ENCODE measurements around the gene UBQLN4.

The UBQLN4 gene

DNA sequence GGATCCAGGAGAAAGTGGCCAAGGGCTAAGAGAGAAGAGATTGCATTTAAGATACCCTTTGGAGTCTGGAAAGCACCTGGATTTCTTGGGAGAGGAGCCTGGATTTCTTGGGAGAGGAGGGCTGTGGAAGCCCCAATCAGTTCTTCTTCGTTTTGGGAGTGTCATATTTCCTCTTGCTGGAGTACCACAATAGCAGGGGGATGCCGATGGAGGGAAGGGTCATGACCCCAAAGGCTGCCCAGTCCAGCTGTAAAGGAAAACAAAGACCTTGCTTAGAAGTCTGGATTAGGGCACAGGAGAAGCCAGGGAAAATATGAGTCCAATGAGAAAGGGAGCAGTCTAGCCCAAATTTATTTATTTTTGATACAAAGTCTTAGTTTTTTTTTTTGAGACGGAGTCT is 44.2 kb downstream of the UBQLN4 start:
- no peak for DNase-seq

DNA sequence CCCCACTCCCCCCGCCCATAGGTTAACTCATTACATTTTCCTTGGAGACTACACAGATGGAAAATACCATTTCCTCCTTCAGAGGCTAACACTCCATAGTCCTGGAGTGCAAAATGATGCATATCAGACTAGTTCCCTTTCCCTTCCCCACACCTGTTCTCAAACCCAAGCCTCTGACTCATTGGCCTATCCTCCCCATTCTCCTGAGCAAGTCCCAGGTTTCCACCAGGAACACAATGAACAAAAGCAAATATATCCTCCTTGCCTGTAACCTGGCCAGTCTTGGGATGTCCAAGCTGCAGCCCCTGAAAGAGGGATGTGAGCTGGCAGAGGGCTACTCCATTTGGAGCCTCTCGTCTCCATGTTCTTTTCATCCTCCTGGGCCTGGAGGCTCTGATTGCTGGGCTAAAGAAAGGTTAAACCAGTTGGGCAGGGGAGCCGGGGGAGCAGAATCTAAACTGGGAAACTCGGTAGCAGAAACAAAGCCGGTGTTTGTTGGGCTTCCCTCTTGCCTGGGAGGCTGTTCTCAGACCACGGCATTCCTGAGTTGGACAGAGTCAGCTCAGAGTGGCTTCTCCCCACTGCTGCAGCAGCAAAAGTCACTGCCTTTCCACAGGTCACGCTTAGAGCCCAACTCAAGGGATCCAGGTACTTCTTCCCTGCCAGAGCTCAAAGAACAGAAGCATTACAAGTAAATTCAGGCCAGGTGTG is 46.8 kb downstream of the UBQLN4 start:
- DNase-seq = no peak

DNA sequence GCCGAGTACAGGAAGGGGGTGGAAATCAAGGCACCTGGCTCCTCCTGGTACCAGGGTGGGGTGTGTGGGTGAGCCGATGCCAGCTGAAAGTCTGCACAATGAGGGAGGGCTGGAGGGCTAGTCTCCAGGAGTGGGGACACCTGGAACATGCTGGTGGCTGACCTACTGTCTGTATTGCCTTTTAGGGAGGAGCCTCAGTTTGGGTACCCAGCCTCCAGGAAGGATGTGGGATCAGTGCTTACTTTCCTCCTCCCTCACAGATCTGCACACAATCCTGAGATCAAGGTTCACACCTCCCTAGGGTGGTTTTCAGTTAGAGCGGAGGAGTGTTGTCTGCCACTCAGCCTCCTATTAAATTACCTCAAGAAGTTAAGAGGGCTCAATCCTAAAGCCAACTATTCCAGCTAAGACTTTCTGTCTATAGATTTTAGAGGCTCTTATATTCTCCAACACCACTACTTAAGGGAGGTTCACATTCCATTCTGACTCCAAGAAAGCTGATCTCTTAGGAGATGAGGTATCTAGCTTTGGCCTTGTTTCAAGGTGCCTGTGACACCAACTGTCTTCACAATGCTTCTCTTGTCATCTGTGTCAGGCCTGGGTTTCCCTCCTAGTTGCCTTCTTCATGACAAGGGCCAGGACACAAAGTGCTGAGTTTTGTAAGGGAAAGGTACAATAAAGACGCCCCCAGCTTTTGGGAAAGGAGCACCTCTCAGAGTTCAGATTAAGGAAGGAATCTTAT is 48.6 kb downstream of the UBQLN4 start:
- no peak for DNase-seq

DNA sequence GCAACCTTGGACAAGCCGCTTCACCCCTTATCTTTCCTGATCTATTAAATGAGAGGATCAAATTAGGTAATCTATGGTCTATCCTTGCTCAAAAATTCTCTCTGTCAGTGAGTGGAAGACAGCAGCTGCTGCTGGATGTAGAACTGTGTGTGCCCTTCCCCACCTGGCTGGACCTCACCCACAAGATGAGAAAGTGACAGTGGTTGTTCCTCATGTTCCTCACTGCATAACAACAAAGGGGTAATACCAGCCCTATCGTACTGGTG is 49.7 kb downstream of the UBQLN4 start:
- no peak for DNase-seq

DNA sequence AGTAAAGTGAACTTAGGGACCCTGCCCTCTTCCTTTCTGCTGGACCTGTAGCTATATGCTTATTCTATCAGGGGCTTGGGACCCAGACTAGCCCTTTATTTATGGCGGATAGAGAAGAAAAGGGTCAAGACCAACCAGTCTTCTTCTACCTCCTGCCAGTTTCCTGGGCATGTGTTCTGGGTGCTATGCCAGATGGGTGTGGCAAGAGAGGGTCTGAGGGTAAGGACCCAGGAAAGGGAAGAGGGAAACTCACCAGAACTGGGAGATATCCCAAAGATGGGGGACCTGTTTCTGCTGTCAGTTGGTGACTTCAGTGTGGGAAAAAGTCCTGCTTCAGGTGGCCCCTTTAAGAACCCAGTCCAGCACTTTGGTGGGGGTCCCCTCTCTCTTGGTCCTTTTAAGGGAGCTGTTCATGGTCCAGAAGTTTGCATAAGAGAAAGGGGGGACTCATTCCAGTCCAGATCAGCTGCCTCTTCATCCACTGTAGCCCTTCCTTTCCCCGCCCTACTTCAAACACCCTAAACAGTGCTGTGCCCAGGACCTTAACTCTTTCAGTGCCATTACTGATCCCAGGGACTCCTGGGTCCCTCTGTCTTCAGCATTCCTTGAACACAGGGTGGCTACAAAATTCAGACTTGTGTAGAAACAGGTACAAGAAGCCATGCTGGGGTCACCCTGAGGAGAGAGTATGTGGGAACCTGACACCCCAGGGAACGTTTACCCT is 51.2 kb downstream of the UBQLN4 start:
- DNase-seq = no peak

DNA sequence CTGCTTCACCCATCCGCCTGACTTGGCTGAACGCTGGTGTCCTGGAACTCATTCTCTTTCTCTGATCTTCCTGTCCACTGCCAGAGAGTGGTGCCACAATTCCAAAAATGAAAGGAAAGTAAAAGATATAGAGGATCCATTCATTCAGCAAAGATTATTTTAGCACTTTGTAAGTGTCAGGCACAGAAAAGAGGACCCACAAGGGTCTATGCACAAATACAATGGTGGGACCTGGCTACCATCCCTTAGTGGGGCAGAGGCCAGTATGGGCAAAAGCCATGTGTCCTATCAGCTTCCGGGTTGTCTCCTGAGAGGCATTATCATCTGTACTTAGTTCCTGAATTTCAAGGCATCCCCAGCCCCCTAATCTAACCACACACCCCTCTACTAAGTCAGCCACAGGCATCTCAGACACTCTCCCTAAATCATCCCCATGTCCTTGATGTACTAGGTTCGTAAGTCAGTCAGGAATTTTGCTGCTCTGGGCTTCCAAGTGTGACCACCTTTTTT is 51.9 kb downstream of the UBQLN4 start:
- no peak for DNase-seq

DNA sequence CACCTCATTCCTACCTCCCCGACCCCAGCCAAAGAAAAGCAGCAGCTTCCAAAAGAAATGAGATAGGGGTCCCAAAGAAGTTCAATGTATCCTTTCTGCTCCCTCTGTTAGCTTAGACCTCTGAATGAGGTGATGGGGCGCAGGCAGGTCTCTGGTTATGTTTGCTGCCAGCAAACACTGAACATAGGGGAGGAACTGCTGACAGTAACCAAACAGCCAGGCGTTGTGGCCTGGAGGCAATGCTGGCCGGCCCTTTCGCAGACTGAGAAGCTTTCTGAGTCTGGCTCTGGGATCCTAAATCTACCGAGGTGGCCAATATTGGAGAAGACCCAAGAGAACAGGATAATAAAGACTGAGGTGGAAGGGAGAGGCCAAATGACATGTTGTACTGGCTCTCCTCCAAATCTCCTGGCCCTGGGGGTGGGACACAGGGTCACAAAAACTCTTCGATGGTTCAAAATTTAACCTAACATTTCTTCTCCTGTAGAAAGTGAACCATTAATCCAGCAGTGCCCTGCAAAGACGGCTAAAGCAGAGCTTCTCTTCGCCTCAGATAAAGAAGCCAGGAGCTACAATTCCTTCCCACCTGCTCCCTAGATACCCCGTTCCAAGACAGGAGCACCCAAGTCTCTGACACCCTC is 52.5 kb downstream of the UBQLN4 start:
- DNase-seq = no peak

DNA sequence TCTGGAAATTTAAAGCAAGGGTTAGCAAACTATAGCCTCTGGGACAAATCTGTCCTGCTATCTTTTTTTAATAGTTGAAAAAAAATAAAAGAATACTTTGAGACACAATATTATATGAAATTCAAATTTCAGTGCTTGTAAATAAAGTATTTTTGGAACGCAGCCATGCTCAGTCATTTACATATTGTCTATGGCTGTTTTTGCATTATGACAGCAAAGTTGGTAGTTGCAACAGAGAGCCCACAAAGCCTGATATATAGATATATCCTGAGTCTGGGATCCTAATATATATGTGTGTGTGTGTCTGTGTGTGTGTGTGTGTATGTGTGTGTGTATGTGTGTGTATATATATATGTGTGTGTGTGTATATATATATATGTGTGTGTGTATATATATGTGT is 53.6 kb downstream of the UBQLN4 start:
- DNase-seq = no peak

DNA sequence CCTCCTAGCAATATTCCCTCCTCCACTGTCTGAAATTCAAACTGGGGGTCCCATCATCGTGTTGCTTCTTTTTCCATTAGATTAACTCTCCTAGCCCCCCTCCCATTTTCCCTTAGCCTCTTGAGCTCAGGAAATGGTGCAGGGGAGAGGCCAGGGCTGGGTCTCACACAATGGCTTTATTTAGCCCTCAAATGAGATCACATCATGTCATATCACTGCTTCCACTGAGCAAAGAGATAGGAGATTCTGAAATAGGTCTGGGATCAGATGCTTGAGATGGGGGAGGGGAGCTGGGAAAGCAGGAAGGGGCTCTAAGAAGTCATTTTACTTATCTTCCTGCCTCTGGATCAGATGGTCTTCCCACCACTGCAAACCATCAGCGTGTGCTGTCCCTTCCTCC is 57.4 kb downstream of the UBQLN4 start:
- no peak for DNase-seq

DNA sequence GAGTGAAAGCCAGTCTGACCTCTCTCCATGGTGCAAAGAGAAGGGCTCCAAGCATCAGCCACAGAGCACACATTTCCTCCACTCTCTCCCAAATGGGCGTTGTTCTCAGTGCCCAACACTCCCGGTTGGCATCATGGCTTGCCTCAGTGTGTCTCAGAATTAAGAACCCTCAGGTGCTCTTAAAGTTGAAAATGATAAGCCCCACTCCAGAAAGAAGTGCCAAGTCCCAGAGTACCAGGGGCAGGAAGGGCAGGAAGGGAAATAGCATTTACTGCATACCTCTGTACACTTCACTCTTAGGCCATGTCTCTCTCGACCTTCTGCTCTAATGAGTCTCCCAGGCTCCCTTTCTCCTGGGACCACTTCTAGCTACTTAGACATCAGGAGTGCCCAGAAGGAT is 60.0 kb downstream of the UBQLN4 start:
- DNase-seq = no peak

DNA sequence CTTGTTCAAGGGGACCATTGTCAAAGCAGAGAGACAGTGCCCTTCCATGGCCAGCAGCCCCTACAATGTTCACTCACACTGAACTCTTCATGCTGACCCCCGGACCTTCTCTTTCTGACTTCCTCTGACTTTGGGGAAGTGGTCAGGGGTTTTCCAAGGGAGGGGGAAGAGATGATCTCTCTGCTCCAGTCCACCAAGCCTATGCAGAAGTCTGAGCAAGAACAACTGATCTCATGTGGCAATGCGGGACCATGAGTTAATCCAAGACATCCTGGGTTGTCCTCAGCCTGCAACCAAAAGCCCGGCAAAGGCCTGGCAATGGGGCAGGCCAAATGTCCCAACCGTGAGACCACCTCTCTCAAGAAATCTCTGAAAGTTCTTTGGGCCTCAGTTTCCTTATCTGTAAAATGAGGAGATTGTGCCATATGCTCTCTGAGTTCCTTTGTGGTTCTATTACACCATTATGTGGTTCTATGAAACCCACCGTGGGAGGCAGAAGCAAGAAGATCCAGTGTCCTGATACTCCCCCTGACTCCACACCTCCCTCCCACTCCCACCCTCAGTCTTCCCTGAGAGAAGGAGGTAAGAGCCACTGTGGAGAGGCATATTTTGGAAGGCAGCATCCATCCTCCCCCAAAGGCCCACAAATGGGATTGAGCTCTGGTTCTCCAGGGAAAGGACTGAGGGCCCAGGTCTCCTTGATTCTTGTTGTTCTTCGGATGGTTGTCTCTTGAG is 63.4 kb downstream of the UBQLN4 start:
- DNase-seq = no peak

DNA sequence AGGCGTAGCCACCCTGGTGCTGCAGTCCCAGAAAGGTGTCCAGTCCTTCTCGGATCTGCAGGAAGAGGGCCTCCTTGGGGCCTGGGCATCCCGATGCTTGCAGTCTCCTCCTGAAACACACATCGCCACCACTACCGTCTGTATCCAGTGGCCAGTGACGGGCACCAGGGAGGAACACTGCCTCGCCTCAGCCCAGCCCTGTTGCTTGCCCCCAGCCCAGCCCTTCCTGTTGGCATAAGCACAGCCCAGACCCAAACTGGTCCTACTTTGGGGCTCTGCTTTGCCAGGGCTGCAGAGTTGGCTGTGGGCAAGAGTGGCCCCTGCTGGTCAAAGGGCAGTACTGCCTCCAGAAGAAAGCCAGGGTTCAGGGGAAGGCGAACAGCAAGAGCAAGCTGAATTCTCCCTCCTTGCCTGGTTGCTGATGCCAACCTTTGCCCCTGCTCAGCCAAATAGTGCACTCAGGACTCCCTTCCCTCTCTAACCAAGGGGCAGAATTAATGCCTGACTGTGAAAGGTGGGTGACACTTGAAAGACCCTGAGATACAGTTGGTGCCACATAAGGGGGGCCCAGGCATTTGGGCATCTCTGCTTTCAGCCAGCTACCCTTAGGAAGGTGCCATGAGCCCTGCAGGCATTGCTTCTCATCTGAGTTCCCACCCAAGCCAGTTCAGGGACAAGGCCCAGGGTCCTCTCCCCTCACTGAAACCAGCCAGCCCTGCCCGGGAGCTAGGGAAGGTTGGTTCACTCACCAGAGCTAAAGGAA is 64.2 kb downstream of the UBQLN4 start:
- peak; percentile 51 for DNase-seq

Data from NCI-H1105 treated with DMSO at 0.1 percent for 48 hours (cell line).